Renal cortex interstitium (tissue), 11 donors: ENCODE results near the gene HTATSF1. TPM values are rescaled to one million over a fixed set of nuclear protein-coding genes. Genes with fewer than 3 reads are reported as not detected.
A peak's percentile ranks its signal among the peaks of the same experiment; 100 is the strongest.

Source experiments
- DNase-seq, 11 donors: peaks; one replicate each; pipeline ENCODE4 v3.0.0-alpha.2; 2013; ENCODE audit warnings: low read depth in 9 of 11, low spot score in 4 of 11; ENCODE audit errors: extremely low read depth in 1 of 11
- polyA plus RNA-seq, 3 donors: library from polyadenylated mRNA; unstranded; fragments of 120-200 nt; gene quantifications; one replicate each; pipeline ENCODE4 v1.2.1, GENCODE V29; 2013; ENCODE audit not compliant: insufficient read length in 3 of 3

The HTATSF1 gene
- polyA plus RNA-seq, 3 donors: 93.3 to 129 (median 117) TPM

DNA sequence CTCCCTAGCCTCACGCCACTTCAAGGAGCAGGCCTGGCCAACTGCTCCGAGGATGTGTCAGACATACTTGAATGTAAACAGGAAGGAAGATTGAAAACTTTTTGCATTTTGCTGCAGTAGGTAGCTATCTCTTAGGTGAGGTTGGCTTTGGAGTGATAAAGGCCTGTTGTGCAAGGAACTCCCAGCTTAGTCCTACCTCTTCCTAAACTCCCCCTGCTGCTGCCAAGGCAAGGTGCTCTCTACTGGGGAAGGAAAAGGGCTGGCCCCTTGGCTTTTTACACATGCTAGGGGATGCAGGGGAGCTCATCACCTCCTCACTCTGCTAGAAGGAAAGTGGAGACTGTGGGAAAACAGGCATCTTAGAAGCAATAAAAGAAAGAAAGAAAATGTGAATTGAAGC is 20.4 kb upstream of the HTATSF1 start:
- no peak for DNase-seq

DNA sequence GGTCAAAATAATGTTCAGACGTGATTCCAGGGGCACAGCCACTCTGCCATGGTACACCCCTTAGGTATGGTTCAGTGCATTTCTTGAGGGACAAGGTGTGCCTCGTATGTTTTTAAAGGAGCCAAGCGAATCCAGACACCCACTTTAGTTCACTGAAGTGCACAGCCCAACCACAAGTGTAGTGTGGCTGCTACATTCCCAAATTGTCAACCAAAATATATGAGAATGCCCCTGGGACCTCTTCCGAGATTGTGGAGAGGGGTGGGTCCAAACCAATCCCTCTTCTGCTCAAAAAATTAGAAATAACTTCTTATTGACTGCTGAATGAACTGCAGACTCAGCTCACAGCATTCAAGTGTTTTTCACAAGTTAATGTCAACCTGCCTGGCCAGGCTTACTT is 17.0 kb upstream of the HTATSF1 start:
- peak in 5 of 11 donors; percentile 18 to 41 (median 26) for DNase-seq

DNA sequence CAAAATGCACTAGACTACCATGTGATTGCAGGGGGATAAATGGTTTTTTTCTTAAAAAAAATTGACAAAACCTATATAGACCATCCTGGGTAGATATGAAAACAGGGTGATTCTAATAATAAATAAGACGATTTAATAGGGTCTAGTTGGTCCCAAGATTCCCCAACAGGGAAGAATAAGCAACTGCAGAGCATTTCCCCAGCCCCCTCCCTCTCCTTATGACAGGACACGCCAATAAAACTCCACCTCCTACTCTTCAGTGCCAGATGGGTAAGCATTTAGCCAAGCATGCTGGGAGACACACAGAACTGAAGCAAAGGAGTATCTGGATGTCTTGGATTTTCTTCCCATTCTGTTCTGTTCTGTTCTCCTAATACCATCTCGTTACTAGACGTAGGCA is 9.7 kb upstream of the HTATSF1 start, which contains the start of gene BRS3:
Gene BRS3 (plus strand): TSS at position 301 of the 400 bp plus-strand sequence. CDS start 168 bp downstream, outside the sequence.
- no peak for DNase-seq

DNA sequence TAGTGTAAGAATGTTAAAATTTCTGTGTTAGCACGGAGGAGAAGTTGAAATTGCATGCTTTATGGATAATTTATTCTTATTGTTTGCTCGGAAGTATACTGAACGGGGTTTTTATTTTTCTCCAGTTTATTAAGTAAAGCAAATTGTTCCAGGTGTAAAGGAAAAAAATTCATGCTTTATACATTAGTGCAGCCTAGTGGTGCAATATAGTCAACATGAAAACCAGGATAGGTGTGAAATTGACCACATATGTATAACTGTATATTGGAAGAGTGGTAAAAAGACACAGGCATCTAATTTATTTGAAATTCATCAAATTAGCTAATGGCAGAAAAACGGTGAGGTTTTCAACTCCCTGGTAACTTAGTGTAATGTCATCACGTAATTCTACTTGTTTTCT is 8.7 kb upstream of the HTATSF1 start:
- no peak for DNase-seq

DNA sequence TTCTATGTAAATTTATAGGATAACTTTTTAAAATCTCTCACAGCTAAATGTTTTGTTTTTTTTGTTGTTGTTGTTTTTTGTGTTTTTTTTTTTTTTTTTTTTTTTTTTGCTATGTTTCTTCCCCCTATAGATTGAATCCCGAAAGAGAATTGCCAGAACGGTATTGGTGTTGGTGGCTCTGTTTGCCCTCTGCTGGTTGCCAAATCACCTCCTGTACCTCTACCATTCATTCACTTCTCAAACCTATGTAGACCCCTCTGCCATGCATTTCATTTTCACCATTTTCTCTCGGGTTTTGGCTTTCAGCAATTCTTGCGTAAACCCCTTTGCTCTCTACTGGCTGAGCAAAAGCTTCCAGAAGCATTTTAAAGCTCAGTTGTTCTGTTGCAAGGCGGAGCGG is 5.6 kb upstream of the HTATSF1 start:
- no peak for DNase-seq

DNA sequence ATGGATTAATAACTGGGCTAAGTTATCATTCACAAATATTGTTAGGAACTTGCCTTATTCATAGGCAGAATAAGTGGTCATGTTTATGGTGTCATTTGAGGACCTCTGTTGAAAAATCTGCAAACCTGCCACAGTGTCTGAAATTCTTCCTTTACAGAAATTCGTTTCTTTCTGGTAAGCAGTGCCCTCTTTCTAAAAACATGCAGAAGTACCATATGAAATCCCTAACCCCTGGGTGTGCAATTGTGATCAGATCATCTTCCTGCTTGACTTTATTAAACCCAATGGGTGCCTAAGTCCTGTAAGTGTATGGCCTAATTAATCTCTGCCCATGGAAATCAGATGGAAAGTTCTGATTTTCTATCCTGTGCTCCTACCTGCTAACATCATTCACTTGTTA is 4.4 kb upstream of the HTATSF1 start:
- DNase-seq: no peak

DNA sequence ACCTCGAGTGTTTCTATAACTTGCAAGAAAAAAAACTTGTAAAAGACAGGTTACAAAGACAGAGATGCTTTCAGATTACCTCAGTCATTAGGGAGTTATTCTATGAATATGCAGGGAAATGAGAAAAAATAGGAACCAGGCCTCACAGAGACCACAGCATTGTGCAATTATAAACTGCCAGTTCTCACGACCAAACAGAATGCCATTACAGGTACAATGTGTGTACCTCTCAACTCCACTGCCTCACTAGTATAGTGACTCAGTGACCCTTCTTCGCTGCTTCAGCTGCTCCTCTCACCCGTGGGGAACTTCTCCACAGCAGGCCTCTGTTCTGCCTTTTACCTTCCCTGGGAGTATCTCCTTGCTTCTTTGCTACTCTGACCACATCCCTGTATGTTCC is 2.3 kb upstream of the HTATSF1 start:
- DNase-seq: no peak

DNA sequence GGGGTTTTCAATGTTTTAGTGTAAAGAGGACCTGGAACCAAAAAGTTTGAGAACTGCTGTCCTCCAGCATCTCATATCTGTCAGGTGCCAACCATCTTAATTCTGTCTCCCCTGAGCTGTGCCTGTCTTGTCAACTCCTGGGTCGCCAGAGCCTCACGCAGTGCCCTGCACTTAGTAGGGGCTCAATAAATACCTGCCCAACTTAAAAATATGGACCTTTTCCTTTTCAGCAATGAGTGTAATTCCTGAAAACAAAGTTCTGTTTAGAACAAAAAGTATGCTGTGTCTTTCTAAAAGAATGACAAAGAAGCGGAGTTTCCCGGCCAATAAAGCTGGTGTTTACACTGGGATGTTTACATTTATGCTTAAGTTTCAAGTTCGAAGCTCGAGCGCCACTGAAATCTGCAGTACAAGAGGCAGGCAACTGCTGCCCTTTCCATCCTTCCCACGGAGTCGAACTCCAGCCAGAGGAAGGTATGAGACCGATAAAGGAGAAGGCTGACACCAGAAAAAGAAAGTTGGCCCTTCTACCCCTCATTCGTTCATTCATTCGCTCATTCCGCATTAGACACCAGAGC is 1.1 kb upstream of the HTATSF1 start:
- no peak for DNase-seq

DNA sequence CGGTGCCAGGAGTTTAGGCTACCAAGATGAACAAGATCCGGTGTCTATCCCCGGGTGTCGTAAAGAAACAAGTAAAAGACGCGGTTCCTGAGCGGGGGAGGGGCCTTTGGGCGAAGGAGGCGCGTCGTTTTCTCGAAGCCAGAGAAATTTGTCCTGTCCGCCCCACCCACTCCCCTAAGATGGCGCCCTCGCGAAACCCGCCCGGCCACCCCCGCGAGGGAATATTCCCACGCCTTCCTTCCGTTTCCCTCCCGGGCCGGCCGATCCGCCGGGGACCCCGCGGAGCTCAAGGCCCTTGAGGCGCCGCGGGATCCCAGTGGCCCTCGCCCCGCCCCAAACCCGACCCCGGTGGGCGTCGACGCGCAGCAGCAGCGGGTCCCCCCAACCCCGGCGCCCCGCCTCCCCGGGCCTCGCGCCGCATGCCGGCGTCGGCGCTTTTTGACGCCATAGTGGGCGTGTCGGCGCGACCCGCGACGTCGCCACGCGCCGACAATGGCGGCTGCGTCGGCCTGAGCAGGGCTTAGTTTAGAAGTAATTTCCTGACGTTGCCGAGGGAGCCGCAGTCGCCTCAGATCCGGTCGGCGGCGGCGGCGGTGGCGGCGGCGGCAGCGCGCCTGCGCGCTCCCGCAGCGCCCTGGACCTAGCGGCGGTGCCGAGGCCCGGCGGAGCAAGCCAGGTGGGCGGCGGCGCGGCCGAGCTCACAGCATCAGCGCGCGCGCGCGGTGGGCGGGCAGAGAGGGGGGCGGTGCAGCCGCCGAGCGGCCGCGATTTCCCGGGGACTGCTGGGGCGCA is 432 bp upstream of the HTATSF1 start:
- DNase-seq: peak in 10 of 11 donors; percentile 61 to 84 (median 73)

DNA sequence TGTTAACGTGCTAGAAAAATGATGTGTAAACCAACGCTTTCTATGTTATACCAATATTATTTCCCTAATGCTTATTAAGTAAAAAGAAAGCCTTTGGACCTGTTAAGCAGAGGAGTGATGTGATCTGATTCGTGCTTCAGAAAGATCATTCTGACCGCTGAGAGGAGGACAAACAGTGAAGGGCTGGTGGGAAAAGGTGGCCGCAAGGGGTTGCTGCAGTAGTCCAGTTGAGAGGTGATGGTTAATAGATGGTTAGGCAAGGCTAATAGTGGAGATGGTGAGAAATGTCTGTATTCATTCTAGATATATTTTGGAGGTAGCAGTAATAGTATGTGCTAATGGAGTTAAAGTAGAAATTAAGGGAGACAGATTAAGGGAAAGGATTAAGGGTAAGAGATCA is 21.7 kb downstream of the HTATSF1 start:
- no peak for DNase-seq

DNA sequence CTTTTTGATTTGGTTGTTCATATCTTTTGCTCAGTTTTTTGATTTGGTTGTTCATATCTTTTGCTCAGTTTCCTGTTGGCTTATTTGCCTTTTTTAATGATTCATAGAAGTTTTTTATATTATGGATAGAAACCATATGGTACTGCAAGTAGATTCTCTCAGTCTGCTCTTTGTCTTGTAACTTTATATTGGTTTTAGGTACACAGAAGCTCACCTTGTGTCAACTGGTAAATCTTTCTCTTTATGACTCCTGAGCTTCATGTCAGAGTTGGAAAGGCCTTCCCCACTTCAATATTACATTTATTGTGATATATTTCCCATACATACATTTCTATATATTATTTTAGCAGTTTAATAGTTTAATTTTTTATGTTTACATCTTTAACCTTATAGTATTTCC is 26.4 kb downstream of the HTATSF1 start:
- no peak for DNase-seq

DNA sequence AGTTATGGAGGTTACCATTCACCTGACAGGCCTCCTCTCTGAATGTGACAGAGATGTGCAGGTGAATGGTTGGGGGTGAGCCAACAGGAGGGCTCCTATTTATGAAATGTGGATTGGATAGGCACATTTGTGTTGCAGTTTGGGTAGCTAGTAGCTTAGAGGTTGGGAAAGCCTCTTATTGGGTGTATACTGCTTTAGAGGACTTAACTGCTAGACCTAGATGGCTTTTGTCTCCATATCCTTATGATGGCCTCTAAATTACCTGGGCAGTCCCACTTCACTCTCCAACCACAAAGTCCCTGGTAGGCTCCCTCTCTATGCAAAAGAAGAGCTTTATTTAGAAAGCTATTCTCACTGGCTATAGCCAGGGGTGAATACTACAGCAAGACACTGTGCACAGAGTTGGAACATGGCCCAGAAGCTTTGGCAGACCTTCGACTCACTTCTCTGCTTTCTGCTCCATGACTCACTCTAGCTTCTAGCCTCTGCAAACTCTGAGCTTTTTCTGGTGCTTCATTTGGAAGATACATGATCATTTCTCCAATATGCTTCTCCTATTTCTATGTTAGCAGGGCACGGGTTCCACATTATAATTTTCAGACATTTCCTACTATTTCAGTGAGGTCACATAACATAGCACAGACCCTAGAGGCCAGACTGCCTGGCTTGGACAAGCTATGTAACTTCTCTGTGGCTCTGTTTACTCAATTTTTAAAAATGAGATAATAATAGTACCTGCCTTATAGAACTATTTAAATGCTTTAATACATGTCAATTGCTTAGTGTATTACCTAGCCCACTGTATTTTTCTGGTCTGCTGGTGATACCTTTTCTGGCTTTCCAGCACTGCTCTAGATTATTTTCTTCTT is 28.6 kb downstream of the HTATSF1 start:
- DNase-seq: peak in 9 of 11 donors; percentile 11 to 50 (median 21)

DNA sequence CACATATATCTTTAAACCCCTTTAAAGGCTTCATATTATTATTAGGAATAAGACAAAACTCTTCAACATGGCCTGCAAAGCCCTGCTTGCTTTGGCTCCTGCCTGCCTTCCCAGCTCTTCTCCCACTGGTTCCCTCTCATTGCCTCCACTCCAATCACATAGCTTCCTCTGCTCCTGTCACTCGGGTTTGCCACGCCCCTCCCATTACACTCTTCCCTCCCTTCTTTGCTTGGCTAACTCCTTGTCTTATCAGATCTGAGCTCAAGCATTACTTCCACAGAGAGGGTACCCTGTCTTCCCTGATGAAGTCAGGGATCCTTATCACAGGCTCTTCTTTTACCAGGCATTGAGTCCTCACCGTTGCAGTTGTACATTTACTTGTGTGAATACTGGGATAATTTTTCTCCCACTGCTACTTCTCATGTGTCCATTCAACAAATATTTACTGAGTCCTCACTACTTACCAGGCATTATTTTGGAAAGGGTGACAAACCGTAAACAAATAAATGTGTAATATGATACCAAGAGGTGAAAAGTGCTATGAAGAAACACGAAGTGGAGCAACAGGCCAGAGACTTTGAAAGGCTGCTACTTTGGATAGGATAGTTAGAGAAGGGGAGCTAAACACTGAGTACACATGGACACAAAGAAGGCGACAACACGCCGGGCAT is 31.4 kb downstream of the HTATSF1 start:
- no peak for DNase-seq

DNA sequence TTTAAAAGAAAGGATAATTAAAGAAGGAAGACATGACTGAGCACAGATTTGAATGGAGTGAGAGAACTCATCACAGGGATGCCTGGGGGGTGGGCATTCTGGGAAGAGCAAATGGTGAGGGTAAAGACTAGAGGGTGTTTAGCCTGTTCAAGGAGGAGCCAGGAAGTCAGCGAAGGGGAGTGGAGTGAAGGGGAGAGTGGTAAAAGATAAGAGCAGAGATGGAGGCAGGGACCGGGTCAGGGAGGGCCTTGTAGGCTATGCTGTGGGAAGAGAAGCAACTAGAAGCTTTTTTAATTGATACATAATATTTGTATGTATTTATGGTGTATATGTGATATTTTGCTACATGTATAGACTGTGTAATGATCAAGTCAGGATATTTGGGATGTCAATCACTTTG is 32.4 kb downstream of the HTATSF1 start:
- no peak for DNase-seq

DNA sequence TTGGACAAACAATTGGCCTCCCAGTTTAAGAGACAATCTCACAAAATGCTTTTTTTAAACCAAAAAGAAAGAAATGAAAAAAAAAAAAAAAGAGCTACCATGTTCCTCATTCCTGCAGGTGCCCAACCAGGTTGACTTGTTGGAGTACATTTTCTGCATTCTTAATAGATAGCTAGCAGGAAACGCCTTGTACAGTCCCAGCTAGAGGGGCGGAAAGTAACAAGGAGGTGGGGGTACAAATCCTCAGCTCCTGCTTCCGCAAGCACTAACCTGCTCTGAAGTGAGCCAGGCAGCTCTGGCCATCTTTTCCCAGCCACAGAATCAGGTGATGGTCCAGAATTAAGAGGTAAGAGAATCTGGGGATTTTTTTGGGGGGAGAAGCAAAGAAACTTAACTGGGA is 34.6 kb downstream of the HTATSF1 start, which contains the start of gene VGLL1:
Gene VGLL1 (plus strand): TSS at position 265 of the 400 bp plus-strand sequence. CDS start 3,806 bp downstream, outside the sequence.
- no peak for DNase-seq

DNA sequence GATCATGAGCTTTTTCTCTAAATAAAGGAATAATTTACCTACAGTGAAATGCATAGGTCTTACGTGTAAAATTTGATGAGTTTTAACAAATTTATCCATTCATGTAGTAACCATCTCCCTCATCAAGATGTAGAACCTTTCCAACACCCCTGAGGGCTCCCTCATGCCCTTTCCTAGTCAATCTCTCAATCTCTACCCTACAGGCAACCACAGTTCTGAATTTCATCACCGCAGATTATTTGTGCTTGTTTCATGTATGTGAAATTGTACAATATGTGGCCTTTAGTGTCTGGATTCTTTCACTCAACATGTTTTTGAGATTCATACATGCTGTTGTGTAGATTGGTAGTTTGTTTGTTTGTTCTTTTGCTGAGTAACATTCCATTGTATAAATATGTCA is 36.7 kb downstream of the HTATSF1 start:
- DNase-seq: no peak

DNA sequence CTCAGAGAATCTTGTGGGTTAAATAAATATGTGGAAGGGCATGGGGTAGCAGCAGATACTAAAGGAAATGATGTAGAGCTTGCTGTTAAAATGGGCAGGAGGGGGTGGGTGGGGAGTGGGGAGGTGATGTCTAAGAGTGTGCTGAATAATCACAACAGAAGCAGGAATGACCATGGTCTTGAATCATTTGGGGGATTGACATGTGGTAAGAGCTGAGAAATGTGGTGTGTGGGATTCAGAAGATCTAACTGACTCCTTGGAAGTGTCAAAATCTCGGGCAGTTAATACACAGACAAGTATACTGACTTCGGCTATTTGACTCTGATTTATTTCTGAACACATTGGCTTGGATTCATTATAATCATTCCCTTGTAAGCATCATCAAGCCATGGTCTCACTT is 41.4 kb downstream of the HTATSF1 start:
- no peak for DNase-seq

DNA sequence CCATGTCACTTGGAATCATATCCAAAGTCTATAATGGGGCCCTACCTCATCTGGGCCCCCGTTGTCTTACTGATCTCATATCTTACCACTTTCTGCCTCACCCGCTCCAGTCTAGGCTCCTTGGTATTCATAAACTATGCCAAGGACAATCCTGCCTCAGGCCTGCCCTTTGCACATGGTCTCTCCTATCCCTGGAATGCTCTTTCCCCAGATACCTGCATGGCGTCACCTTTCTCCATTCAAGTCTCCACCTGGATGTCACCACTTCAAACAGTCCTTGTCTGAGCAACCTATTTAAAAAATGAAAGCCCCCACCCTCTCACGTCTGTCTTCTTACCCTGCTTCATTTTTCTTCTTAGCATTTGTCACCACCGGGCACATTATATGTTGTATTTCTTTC is 42.8 kb downstream of the HTATSF1 start:
- DNase-seq: no peak

DNA sequence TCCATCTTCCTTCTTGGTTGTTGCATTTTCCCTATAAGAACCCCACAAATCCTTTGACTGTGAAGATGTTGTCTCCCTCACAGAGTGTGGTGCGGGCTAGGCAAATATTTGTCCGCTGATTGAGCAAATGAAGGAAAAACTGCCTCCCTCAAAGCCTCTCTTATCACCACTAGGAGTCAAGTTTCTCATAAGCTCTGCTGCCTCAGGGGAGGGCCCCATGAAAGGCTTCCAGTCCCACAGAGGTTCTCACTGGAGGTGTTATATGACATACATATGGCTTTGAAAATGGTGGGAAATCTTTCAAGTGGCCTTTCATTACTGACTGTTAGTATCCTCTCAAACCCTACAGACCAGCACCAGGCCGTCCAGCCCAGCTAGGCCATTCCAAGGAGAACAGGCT is 43.9 kb downstream of the HTATSF1 start:
- no peak for DNase-seq
